ENCODE results near the gene SYCP2.

SYCP2 gene

DNA sequence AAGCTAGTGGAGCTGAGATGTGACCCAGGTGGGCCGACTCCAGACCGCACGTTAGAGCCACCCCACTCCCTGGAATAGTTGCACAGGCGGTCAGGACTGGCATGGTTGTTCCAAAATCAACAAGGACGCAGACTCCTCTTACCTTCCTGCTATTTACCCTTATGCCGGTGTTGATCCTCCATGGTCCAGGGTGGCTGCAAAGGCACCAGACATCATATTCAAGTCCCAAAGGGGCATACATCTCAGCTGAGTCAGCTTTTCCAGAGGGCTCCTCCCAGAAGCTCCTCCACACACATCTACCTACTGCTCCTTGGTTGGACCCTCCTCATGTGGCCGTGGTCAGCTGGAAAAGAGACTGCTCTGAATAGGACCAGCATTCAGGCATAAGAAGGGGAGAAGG, 112.2 kb downstream of the SYCP2 start:
- DNase-seq (ENCODE audit: low spot score) = no peak

DNA sequence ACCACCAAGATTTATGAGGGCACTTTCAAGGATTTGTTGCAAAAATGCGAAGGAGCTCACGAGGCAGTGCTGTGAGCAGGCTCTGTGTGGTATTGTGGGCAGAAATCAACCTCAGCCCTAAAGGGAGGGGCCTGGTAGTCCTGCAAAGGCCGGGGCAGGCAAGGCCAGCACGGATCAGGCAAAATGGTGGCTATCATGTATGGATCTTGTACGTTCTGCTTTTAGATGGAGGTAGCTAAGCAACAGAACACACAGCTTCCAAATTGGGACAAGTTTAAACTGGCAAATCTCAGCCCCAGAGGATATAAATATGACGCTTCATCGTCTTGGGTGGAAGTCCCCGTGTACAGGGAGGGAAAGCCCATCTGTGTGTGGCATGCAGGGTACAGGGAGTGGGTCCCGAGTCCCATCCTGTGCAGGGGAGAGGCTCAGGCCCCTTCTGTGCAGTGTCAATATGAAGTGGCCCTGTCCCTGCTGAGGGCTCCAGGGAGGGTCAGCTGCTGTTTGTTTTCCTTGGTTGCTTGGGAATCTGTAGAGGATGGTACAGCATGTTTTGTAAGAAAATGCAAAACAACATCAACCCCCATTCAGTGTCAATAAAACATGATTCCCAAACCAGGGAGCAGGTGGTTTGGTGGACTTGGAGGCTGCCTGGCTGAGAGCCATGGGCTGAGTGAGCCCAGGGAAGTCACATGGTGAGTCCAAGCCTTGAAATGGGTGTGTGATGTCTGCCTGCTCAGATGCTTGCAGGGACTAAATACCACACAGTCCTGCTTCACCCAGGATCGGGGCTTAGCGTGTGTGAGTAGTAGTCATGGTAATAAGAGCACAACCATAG, 113.0 kb downstream of the SYCP2 start:
- DNase-seq (ENCODE audit: low spot score) = no peak

DNA sequence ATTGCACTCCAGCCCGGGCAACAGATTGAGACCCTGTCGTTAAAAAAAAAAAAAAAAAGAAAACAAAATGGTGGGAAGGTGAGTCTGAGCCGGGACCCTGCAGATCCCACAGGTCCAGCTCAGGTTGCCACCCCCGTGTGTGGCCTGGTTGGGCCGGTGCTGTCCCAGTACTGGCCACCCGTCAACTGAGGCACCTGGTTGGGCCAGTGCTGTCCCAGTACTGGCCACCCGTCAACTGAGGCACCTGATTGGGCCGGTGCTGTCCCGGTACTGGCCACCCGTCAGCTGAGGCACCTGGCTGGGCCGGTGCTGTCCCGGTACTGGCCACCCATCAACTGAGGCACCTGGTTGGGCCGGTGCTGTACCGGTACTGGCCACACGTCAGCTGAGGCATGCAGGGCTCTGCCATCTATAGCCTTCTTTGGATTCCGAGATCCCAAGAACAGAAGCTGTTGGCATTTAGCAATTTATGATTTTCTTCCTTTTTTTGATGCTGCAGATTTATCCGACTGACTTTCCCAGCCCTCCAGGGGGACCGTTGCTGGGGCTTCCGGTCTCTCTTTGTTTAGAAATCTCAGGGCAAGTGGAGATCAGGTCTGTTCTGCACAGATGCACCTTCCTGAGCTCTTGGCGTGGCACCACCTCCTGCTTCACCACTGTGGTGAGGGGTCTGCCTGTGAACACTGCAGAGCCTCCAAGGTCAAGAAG, 113.8 kb downstream of the SYCP2 start:
- no peak for DNase-seq (ENCODE audit: low spot score)

DNA sequence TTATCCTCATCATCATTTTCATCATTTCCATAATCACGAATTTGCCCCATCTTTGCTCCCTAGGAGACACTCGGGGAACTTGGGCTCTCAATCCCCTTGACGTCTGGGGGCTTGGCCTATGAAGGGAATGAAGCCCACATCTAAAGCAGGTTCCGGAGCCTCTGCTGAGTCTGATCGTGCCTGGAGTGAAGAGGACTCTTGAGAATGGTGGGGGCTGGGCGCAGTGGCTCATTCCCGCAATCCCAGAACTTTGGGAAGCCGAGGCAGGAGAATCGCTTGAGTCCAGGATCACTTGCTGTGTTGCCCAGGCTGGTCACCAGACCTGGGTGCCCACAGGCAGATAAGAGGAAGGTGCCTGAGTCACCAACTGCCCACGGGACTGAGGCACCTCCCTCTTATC, 114.5 kb downstream of the SYCP2 start:
- DNase-seq (ENCODE audit: low spot score) = no peak

DNA sequence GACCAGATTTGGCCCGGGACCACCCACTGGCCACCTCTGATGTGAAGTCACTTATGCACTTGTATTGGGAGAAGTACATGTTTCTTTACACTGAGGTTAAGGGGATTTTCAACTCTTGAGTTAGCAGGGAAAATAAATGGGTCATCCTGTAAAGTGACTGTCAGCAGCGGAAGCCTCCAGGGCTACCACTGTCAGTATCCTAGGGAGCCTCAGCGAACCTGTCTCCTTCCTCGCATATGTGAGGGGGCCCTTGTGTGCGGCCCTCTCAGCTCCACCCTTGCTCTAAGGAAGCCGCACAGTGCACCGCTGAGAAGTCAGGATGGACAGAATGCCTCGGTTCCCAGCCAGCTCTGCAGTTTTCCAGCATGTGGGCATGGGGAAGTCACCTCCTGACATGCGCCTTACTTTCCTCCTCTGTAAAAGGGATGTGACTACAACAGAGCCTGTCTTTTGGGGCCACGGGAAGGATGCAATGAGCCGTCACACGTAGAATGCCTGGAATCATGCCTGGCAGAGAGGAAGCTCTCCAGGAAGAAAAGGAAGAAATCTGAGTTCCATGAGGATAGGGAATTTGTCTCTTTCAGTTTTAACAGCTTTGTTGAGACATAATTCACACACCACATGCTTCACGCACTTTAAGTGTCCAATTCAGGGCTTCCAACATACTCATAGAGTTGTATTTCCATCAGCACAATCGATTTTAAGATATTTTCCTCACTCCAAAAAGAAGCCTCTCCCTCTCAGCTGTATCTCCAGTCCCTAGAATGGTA, 115.4 kb downstream of the SYCP2 start:
- no peak for DNase-seq (ENCODE audit: low spot score)

DNA sequence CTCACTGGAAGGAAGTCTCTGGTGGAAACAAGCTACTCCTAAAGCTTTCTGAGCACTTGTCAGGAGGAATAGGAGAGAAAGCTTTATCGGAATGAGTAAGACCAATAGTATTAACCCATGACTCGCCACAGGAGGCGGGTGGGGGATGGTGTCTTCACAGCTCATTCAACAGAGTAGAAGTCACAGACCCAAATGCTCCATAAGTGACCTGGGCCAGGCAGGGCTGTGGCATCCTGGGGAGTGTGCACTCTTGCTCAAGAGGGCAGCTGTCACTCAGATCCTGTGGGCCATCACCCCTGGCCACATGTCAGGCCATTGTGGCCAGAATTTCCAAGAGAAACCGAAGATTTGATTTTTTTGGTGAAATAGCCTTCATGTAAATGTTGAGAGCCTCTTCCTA, 116.0 kb downstream of the SYCP2 start:
- DNase-seq (ENCODE audit: low spot score) = no peak

DNA sequence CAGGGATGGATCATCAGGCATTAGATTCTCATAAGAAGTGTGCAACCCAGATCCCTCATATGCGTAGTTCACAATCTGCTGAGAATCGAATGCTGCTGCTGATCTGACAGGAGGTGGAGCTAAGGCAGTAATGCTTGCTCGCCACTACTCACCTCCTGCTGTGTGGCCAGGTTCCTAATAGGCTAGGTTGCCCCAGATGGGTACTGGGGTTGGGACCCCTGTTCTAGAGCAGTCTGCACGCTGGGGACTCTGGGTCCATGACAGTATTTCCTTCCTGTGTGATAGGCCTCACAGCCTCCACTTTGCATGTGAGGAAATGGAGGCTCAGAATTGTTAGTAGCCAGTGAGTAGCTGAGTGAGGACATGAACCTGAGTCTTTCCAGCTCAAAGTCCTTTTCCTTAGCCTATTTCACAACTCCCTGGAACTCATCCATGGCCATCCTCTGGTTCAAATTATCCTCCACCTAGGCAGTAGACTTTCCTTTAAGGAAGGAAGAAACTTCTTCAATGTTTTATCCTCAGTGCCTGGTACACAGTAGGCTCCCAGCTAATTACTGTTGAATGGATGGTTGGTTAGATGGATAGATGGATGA, 117.2 kb downstream of the SYCP2 start:
- no peak for DNase-seq (ENCODE audit: low spot score)

DNA sequence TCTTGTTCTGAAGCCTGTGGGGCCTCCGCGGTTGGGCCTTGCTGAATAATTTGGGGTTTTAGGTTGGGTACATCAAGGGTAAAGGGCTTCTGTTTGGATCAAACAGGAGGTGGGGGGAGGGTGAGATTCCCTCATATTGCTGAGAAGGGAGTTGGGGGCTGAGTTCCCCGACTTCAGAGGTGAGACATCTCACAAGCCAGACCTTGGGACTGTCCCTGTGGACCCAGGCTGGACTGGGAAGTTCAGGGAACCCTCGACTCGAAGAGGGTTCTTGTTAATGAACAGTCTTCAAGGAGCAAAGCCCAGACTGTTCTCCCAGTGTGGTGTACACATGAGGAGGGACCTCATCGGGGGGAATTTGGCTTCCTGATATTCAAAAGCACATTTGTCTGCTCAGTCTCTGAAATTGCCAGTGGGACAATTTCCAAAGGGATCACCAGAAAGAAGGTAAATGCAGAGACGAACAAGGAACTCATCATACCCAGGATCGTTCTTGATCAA, 118.5 kb downstream of the SYCP2 start:
- no peak for DNase-seq (ENCODE audit: low spot score)

DNA sequence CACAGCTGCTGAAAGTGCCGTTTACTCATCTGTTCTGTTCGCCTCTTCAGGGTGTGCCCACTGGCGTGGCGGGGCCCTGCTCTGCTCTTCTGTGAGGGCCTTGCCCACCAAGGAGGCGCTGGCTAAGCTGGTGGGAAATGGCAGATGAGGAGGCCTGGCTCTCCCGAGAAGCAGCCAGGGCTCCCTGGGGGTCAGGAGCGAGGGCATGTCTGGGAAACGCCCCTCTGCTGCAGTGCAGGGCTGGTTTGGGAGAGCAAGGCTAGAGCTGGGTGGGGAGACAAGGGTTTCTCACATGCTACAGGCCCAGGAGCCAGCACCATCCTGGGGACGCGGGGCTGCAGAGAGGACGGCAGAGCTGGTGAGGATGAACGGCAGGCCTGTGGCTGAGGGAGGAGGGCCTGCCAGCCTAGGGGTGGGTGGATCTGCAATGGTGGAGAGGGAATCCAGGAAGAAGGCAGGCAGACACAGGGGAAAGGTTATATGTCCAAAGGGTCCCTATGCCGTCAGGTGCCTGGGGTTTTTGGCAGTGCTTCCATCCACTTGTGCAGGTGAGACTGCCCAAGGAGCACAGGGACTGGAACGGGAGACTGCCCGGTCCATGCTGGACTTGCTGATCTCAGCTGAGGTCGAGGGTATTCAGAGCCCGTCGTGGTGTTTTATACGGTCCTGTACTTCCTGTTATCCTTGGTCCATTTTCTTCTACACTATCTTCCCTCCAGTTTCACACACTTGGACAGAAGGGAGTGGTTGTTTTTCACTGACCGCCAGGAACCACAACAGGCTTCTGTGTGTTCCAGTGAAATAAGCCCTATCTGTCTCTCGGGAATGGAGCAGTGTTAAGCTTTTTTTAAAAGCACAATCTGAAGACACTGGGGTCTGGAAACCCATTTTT, 119.2 kb downstream of the SYCP2 start:
- no peak for DNase-seq (ENCODE audit: low spot score)
